ENCODE measurements around the gene C19orf73.

The C19orf73 gene

DNA sequence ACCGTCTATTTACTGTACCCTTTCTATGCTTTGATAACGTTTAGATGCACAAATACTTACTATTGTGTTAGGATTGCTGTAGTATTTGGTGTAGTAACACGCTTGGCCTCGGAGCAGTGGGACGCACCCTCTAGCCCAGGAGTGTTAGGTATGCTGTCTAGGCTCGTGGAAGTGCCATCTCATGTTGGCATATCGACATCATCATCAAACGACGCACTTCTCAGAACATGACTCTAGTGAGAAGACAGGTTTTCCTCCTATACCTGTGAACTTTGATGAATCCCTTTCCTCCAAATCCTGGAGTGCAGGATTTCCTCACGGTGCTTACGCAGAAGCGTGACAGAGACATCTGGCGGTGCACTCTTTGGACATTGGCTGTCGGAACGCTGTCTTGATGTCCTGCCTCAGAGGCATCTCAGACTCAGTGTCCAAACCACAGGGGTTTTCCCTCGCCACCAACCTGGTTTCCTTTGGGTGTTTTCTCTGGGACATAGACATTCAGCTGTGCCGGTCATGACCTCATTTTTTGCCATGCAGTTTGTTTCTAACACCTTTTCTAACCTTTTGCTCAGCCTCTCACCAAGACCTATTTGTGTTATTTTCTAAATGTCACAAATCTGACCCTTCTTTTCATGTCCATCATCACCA is 27.4 kb downstream of the C19orf73 start:
- POLR2A ChIA-PET, result no interaction called here
- CTCF ChIA-PET, result interaction anchor here (1.5 to 7.4 kb wide), 2 partner anchors 13 to 14 kb away, joined by 4 to 66 read pairs; no protein-coding TSS in a partner anchor

DNA sequence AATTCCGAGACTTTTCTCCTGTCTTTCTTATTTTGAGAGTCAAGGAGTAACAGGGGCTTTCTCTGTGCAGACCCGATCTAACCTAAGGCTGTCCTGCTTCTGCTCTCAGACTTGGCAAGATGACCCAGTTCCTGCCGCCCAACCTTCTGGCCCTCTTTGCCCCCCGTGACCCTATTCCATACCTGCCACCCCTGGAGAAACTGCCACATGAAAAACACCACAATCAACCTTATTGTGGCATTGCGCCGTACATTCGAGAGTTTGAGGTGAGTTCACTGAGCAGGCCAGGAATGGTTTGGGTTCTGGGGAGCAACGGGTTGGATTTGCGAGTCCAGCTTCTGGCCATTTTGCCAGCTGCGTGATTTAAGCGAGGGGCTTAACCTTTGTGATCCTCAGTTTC is 32.6 kb downstream of the C19orf73 start:
- CTCF ChIA-PET, result interaction anchor here (0.8 to 4.0 kb wide), 4 partner anchors 11 to 113 kb away, joined by 3 to 76 read pairs (median 4); no protein-coding TSS in a partner anchor
- POLR2A ChIA-PET, result no interaction called here
- peak overlapping the region; percentile 95 for H3K4me3 ChIP-seq (ENCODE audit: low read depth, low read length)
- TF ChIP-seq, protein P1, sequence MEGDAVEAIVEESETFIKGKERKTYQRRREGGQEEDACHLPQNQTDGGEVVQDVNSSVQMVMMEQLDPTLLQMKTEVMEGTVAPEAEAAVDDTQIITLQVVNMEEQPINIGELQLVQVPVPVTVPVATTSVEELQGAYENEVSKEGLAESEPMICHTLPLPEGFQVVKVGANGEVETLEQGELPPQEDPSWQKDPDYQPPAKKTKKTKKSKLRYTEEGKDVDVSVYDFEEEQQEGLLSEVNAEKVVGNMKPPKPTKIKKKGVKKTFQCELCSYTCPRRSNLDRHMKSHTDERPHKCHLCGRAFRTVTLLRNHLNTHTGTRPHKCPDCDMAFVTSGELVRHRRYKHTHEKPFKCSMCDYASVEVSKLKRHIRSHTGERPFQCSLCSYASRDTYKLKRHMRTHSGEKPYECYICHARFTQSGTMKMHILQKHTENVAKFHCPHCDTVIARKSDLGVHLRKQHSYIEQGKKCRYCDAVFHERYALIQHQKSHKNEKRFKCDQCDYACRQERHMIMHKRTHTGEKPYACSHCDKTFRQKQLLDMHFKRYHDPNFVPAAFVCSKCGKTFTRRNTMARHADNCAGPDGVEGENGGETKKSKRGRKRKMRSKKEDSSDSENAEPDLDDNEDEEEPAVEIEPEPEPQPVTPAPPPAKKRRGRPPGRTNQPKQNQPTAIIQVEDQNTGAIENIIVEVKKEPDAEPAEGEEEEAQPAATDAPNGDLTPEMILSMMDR (IDR thresholded peaks at IDR 0.05; ENCODE audit: insufficient read depth, low read length, missing control alignments), result no peak
- no peak for DNase-seq (ENCODE audit: low read depth, low spot score)

More for the DNA sequence above, 27.4 kb downstream of the C19orf73 start:
- TF ChIP-seq, protein P1 (IDR thresholded peaks at IDR 0.05; ENCODE audit: insufficient read depth, low read length, missing control alignments), result no peak
- no peak overlapping the region for H3K4me3 ChIP-seq (ENCODE audit: low read depth, low read length)
- DNase-seq (ENCODE audit: low read depth, low spot score), result no peak

DNA sequence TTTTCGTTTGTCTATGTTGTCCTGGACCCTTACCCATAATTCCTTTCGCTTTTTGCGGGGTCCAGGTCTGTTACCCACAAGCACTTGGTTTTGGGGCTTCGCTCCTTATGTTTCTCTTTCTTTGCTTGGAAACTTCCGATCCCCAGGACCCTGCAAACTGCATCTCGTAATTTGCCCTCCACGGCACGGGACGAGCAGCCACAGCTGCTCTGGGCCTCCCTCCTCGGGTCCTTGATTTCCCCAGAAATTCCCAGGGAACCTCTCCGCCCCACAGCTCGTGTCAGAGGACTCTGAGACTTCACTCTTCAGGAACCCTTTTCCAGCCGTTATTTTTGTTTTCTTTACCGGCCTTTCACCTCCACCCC is 33.1 kb downstream of the C19orf73 start:
- POLR2A ChIA-PET, result no interaction called here
- DNase-seq (ENCODE audit: low read depth, low spot score), result no peak
- H3K4me3 ChIP-seq (ENCODE audit: low read depth, low read length), result peak overlapping the region; percentile 95
- CTCF ChIA-PET, result interaction anchor here (1.4 to 4.0 kb wide), 2 partner anchors 11 to 113 kb away, joined by 4 to 76 read pairs; no protein-coding TSS in a partner anchor
- TF ChIP-seq, protein P1 (IDR thresholded peaks at IDR 0.05; ENCODE audit: insufficient read depth, low read length, missing control alignments), result no peak

DNA sequence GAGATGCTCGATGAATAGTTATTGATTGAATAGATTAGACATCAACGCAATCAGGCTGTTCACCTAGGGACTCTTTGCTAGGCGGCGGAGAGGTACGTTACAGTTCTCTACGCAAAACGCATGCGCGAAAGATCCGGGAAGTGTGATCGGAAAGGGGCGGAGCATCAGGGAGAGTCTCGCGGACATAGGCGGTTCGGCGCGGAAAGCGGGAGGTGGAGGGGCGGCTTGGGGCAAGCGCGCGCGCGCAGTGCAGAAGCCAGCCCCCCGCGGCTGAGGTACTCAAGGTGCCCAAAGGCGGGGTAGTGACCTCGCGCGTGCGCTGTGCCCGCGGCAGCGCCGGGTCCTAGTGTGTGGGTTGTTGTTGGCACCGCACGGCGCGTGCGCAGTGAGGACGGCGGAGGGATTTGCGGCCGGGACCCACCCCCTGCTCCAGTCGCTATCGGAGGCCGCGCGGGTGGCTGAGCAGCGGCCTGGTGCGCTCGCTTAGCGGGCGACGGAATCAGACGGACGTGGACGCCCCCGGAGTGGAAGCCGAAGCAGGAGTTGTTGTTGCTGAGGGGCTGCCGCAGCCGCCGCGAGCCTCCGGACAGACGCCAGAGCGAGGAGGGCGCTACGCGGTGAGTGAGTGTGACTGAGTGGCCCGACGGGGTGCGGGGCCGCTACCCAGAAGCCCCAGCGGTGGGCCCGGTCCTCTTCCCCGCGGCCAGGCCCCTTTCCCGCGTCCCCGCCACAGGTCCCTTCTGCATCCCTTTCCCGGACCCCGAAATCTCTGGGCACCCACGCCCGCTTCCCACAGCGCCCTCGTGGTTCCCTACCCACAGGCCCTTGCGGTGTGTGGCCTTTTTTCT is 33.7 kb downstream of the C19orf73 start, which contains the start of gene SNRNP70:
SNRNP70 (plus strand) TSS at position 432 of the 848 bp plus-strand sequence. CDS start 964 bp downstream, outside the sequence.
- POLR2A ChIA-PET, result no interaction called here
- TF ChIP-seq, protein P1 (IDR thresholded peaks at IDR 0.05; ENCODE audit: insufficient read depth, low read length, missing control alignments), result no peak
- peak within 1 kb of the TSS; percentile 95 for H3K4me3 ChIP-seq (ENCODE audit: low read depth, low read length)
- peak; percentile 95 for DNase-seq (ENCODE audit: low read depth, low spot score)
- CTCF ChIA-PET, result interaction anchor here (1.4 to 4.0 kb wide), 2 partner anchors 12 to 114 kb away, joined by 4 to 76 read pairs; no protein-coding TSS in a partner anchor

DNA sequence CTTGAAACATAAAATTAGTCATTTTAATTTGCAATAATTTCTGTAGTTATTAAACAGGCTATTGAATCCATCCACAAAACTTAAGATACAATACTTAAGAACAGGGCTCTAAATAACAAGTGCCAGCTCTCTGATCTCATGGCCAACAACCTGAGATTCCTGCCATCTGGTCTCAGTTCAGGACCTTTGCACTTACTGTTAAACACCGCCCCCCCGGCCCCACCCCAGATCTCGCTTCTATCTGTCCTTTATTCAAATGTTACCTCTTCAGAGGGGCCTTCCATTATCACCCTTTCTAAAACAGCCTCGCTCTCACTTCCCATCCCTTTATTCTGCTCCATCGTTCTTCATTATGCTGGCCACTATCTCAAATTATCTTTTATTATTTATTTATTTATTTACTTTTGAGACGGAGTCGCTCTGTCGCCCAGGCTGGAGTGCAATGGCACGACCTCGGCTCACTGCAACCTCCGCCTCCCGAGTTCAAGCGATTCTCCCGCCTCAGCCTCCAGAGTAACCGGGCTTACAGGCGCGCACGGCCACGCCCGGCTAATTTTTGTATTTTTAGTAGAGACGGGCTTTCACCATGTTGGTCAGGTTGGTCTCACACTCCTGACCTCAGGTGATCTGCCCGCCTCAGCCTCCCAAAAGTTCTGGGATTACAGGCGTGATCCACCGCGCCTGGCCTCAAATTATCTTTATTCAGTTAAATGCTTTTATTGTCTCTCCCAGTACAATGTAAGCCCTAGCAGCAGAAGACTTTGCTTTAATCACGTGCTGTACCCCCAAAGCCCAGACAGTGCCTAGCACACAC is 34.5 kb downstream of the C19orf73 start:
- DNase-seq (ENCODE audit: low read depth, low spot score), result no peak
- CTCF ChIA-PET, result interaction anchor here (0.7 to 3.3 kb wide), 3 partner anchors 9 to 92 kb away, joined by 3 to 18 read pairs (median 9); no protein-coding TSS in a partner anchor
- peak overlapping the region; percentile 49 for H3K4me3 ChIP-seq (ENCODE audit: low read depth, low read length)
- POLR2A ChIA-PET, result no interaction called here
- TF ChIP-seq, protein P1 (IDR thresholded peaks at IDR 0.05; ENCODE audit: insufficient read depth, low read length, missing control alignments), result no peak

Data from AG04449 (cell line).